Kidney epithelial cell (primary cell): Measurements from ENCODE around the gene SMIM10L1. TPM values are rescaled to one million over a fixed set of nuclear protein-coding genes. Genes with fewer than 3 reads are reported as not detected.

Experiments used
- DNase-seq: peaks from one replicate; pipeline ENCODE4 v3.0.0-alpha.2; 2010; ENCODE audit warnings: low read depth
- H3K27me3 ChIP-seq: 2 replicates; pipeline ENCODE4 v1.6.0; 2011; ENCODE audit warnings: low read length; ENCODE audit not compliant: control insufficient read depth, insufficient read depth
- H3K36me3 ChIP-seq: 2 replicates; pipeline ENCODE4 v1.5.1; 2011; ENCODE audit warnings: low read length; ENCODE audit not compliant: control insufficient read depth, insufficient read depth
- H3K4me3 ChIP-seq: 2 replicates; pipeline ENCODE4 v1.5.1; 2011; ENCODE audit warnings: low read depth, mild to moderate bottlenecking, control low read depth, low read length
- total RNA-seq: library from RNA; depleted of rRNA; stranded (reverse); fragments of >200 nt; gene quantifications from 2 replicates; pipeline ENCODE4 v1.2.3, GENCODE V29; 2015
- TF ChIP-seq, protein P1 (sequence below): IDR thresholded peaks from 2 replicates; pipeline ENCODE4 v1.5.1; 2011; ENCODE audit warnings: mild to moderate bottlenecking, moderate library complexity, low read length, control low read depth, inconsistent platforms; ENCODE audit not compliant: insufficient read depth, poor library complexity, severe bottlenecking

Gene SMIM10L1
- total RNA-seq, 1 donor from 2014 or later = 12.1 TPM

DNA sequence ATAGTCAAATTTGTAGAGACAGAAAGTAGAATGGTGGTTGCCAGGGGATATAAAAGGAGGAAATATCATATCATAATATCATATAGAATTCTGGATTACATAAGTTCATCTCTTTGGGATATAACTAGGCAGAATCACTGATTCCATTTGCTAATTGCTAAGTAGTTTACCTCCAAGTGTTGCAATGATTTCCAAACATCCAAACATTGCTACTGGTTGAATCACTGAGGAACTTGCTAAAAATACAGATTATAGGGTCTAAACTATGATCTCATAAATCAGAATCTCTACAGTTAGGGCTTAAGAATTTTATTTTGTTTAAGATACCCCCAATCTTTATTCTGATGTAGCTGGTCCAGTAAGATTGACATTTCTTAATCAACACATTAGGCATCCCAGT, 31.8 kb downstream of the SMIM10L1 start:
- no peak overlapping the region for H3K4me3 ChIP-seq
- TF ChIP-seq, protein P1, sequence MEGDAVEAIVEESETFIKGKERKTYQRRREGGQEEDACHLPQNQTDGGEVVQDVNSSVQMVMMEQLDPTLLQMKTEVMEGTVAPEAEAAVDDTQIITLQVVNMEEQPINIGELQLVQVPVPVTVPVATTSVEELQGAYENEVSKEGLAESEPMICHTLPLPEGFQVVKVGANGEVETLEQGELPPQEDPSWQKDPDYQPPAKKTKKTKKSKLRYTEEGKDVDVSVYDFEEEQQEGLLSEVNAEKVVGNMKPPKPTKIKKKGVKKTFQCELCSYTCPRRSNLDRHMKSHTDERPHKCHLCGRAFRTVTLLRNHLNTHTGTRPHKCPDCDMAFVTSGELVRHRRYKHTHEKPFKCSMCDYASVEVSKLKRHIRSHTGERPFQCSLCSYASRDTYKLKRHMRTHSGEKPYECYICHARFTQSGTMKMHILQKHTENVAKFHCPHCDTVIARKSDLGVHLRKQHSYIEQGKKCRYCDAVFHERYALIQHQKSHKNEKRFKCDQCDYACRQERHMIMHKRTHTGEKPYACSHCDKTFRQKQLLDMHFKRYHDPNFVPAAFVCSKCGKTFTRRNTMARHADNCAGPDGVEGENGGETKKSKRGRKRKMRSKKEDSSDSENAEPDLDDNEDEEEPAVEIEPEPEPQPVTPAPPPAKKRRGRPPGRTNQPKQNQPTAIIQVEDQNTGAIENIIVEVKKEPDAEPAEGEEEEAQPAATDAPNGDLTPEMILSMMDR = no peak
- H3K36me3 ChIP-seq = no peaks in the 10 kb centered on the region
- no peak for DNase-seq
- no peaks in the 10 kb centered on the region for H3K27me3 ChIP-seq

DNA sequence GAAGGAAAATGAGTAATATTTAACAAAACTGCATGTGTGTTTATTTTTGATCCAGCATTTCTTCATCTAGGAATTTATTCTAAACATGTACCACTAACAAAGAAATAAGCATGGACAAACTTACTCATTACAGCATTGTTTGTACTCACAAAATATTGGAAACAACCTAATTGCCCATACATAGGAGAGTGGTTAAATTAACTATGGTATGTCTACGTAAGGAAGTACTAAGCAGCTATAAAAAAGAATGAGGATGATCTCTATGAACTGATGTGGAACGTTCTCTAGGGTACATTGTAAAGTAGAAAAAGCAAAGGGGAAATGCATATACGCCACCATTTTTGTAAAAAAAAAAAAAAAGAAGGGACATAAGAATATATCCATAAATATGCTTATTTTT, 33.2 kb downstream of the SMIM10L1 start:
- TF ChIP-seq, protein P1 = no peak
- H3K4me3 ChIP-seq = no peak overlapping the region
- no peaks in the 10 kb centered on the region for H3K27me3 ChIP-seq

DNA sequence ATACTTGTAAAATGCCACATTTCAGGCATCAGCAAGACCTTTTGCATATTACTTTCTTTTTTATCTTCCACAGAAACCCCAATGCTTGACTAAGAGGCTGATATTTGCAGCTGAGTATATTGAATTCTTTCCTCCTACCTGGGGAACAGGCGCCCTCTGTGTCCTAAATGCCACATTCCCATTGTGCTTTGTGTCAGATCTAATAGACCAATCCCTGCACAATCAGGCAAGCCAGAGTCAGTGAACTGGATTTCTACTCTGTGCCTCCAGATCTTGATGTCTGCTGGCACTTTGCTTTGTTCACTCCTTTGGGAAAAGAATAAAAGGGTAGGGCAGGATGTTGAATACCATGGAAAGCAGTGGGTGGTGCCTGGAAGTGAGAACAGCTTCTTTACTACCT, 38.1 kb downstream of the SMIM10L1 start:
- no peaks in the 10 kb centered on the region for H3K27me3 ChIP-seq
- no peak for DNase-seq
- TF ChIP-seq, protein P1 = no peak

More for the DNA sequence above, 33.2 kb downstream of the SMIM10L1 start:
- H3K36me3 ChIP-seq = no peaks in the 10 kb centered on the region
- no peak for DNase-seq

More for the DNA sequence above, 38.1 kb downstream of the SMIM10L1 start:
- no peak overlapping the region for H3K4me3 ChIP-seq
- no peaks in the 10 kb centered on the region for H3K36me3 ChIP-seq

Other genes with a start within 250 kb of the SMIM10L1 start
- not detected in 2 replicates for gene PRH2, start 242.0 kb upstream of the SMIM10L1 start, total RNA-seq
- gene TAS2R14, start 231.9 kb upstream of the SMIM10L1 start, total RNA-seq = 2.5 and 3.1 TPM in 2 replicates
- gene TAS2R50, start 184.3 kb upstream of the SMIM10L1 start, total RNA-seq = 0.41 and 0.96 TPM in 2 replicates
- 0.41 and 1.0 TPM in 2 replicates for gene TAS2R20, start 172.9 kb upstream of the SMIM10L1 start, total RNA-seq
- gene TAS2R19, start 148.6 kb upstream of the SMIM10L1 start, total RNA-seq = 1.6 TPM in 1 of 2 replicates, not detected in the other
- 0.84 and 2.6 TPM in 2 replicates for gene TAS2R31, start 139.8 kb upstream of the SMIM10L1 start, total RNA-seq
- 0.33 and 0.41 TPM in 2 replicates for gene TAS2R46, start 108.9 kb upstream of the SMIM10L1 start, total RNA-seq
- not detected in 2 replicates for gene TAS2R43, start 78.9 kb upstream of the SMIM10L1 start, total RNA-seq
- 0.48 and 0.84 TPM in 2 replicates for gene TAS2R30, start 36.5 kb upstream of the SMIM10L1 start, total RNA-seq
- gene TAS2R42, start 15.7 kb downstream of the SMIM10L1 start, total RNA-seq = not detected in 2 replicates
- gene PRB3, start 98.5 kb downstream of the SMIM10L1 start, total RNA-seq = not detected in 2 replicates
- gene PRB4, start 139.2 kb downstream of the SMIM10L1 start, total RNA-seq = not detected in 2 replicates
- not detected in 2 replicates for gene PRB2, start 224.4 kb downstream of the SMIM10L1 start, total RNA-seq